Measurements from ENCODE around the gene RND2. TPM values are rescaled to one million over a fixed set of nuclear protein-coding genes. Genes with fewer than 3 reads are reported as not detected.
"Not testable (repeated sequence)": the region's sequence is repeated elsewhere in the genome, so short reads cannot be mapped to it uniquely, and the experiment has no call there.

RND2 gene
- 0.35 and 0.46 TPM in 2 replicates for total RNA-seq

DNA sequence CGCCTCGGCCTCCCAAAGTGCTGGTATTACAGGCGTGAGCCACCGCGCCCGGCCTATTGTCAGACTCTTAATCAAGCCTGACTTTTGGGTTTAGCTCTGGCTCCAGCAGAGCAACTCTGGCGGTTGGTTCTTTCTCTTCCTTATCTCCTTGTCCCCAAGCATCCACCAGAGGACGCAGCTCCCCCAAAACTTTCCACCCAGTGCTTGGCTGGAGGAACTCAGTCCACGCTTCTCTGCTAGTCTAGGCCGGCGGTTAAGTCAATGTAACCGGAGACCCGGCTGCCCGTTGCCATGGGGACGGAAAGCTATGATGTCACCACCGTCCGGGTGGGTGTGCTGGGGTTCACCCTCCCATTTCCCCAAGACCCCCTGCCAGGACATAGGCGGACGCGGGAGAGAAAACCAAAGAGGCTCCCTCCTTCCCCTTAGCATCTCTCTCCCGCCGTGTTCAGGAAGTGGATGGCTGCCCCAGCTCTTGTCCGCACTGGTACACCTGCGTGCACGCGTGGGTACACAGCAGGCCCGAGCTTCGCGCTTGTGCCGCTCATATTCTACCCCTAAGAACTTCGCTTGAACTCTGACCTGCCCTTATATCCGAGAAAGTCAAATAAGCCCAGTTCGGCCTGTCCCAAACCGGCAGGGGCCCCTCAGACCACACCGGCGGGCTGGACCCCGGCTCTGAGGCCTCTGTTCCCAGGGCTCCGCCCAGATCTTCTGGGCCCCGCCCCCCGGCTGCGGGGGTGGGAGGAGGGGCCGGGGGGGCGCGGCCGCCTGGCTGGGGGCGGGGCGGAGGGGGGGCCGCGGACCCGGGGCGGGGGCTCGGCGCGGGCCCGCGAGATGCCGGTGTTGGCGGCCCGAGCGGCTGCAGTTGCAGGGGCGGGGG is at the start of gene RND2:
Gene RND2 (plus strand): TSS at position 825 of the 883 bp plus-strand sequence. CDS start 117 bp downstream, outside the sequence.
- DNase-seq (ENCODE audit: low read depth, low spot score), result peak; percentile 84

GRCh38 chr17:42975265-42975664 is 49.8 kb upstream of the RND2 start:
- DNase-seq (ENCODE audit: low read depth, low spot score), result no peak

DNA sequence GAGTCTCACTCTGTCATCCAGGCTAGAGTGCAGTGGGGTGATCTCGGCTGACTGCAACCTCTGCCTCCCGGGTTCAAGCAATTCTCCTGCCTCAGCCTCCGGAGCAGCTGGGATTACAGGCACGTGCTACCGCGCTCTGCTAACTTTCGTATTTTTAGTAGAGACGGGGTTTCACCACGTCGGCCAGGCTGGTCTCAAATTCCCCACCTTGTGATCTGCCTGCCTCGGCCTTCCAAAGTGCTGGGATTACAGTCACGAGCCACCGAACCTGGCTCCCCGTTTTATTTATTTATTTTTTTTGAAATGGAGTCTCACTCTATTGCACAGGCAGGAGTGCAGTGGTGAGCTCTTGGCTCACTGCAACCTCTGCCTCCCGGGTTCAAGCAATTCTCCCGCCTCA is 49.3 kb upstream of the RND2 start:
- DNase-seq (ENCODE audit: low read depth, low spot score), result not testable (repeated sequence)

DNA sequence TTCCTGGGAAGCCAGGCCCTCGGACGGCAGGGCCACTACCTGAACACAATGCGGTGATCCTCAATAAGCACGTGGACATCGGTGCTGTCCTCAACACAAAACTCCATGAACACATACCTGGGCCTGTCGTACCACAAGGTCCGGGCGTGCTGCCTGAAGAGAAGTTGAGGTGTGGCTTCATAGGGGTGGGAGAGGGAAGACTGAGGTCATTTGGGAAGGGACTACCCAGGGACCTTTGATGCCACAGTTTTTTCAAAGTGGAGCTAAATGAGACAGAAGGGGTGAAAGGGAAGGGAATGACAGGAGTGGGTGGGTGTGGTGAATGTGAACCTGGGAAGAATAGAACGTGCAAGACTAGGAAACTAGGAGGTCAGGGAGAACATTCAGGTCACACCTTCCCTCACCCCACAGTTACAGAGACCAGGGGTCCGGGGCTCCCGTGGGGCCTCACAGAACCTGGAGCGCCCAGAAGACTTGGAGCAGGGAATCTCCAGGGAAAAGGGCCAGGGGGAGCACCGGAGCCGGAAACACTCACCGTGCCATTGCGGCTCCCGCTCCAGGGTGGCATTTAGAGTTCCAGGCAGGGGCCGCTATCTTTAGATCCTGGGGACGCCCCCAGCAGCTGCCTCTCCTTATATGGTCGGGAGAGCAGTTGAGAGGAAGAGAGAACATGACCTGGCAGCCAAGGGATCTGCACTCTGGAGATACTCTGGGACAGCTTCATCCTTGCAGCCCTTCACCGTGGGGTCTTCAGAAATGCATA is 45.3 kb upstream of the RND2 start, which contains the start of gene PTGES3L:
Gene PTGES3L (minus strand): TSS at position 570 of the 763 bp plus-strand sequence. CDS start 27 bp downstream, at position 543.
- DNase-seq (ENCODE audit: low read depth, low spot score), result no peak

GRCh38 chr17:42980274-42980765 is 44.7 kb upstream of the RND2 start, which contains the start of gene RUNDC1:
RUNDC1 (plus strand) TSS chr17:42980565; CDS start chr17:42980577, 12 bp downstream.
- DNase-seq (ENCODE audit: low read depth, low spot score), result peak; percentile 39

- no peak for DNase-seq (ENCODE audit: low read depth, low spot score)
Measured at GRCh38 chr17:42980766-42981397, 44.1 kb upstream of the RND2 start.

DNA sequence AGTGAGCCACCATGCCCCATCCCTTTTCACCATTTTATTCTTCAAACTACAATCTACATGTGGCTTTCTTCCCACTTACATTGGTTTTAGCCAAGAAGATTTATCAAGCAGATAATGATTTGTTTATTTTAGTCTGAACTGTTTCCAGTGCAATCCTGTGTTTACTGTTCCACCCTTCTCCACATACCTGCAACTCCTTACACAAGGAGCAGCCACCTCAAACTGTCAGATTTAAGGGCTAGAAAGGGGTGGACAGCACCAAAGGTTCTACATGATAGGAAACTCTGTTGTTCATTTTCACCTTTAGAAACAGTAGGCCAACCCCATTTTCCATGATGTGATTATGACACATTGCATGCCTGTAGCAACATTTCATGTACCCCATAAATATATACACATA is 42.8 kb upstream of the RND2 start:
- DNase-seq (ENCODE audit: low read depth, low spot score), result no peak

GRCh38 chr17:42985225-42985624 is 39.8 kb upstream of the RND2 start:
- no peak for DNase-seq (ENCODE audit: low read depth, low spot score)

- DNase-seq (ENCODE audit: low read depth, low spot score), result no peak
Measured at GRCh38 chr17:42989141-42989540, 35.9 kb upstream of the RND2 start.

GRCh38 chr17:42989726-42990652 is 35.0 kb upstream of the RND2 start:
- no peak for DNase-seq (ENCODE audit: low read depth, low spot score)

DNA sequence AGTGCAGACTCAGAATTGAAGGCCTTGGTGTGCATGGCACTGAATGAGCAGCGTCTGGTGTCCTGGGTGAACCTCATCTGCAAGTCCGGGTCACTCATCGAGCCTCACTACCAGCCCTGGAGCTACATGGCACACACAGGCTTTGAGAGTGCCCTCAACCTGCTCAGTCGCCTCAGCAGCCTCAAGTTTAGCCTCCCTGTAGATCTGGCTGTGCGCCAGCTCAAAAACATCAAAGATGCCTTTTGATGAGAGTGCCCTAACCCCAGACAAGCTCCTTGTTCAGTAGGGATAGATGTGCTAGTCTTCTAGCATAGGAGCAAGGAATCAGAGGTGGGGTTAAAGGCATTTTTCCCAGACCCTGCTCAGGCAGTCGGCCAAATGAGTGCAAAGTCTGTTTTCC is 33.6 kb upstream of the RND2 start:
- no peak for DNase-seq (ENCODE audit: low read depth, low spot score)

DNA sequence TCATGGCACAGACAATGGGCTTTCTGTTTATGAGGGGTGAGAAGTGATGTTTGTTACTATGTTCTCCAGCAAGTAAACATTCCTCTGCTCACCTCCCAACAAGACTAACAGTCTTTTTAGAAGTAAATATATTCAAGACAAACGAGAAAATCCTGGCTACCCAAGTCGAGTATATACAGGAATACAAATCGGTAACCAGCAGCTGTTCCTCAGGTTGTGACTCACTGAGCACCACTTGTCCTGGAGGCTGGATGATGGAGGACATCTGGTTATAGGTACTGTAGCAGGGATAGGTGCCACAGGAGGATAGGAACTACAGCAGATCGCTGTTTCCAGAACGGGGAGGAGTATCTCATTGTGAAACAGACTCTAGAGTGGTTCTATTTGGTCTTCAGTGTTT is 32.2 kb upstream of the RND2 start:
- DNase-seq (ENCODE audit: low read depth, low spot score), result no peak

DNA sequence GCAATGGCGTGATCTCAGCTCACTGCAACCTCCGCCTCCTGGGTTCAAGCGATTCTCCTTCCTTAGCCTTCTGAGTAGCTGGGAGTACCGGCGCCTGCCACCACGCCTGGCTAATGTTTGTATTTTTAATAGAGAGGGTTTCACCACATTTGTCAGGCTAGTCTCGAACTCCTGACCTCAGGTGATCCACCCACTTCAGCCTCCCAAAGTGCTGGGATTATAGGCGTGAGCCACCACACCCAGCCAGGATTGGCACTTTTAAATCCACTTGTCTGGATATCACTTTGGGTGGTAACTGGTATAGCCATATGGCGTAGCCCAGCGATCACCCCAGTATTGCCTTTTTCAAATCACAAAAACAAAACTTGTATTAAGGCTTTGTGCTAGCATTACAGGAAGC is 31.1 kb upstream of the RND2 start:
- DNase-seq (ENCODE audit: low read depth, low spot score), result not testable (repeated sequence)

GRCh38 chr17:42997390-42997983 is 27.5 kb upstream of the RND2 start:
- no peak for DNase-seq (ENCODE audit: low read depth, low spot score)

GRCh38 chr17:42997984-42998938 is 26.8 kb upstream of the RND2 start, which contains the start of gene RPL27:
RPL27 (plus strand) TSS chr17:42998419; CDS start chr17:42998751, 332 bp downstream.
- peak; percentile 100 for DNase-seq (ENCODE audit: low read depth, low spot score)

DNA sequence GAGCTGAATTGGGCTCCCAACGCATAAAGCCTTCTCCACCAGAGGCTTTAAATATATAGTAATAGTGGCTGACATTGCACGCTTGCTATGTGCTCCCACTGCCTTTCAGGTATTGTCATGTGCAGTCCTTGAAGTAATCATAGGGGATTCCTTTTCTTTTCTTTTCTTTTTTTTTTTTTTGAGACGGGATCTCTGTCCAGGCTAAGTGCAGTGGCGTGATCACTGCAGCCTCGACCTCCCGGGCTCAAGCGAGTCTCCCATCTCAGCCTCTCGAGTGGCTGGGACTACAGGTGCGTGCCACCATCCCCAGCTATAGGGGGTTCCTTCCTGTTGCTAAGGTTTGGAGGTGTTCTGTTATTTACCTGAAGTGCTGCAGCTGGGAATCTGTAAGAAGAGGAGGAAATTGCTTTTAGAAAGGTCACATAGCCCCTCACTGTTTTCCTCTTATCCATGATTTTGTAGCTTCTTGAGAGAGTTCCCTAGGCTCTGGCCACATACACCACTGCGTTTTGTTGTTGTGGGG is 26.0 kb upstream of the RND2 start:
- DNase-seq (ENCODE audit: low read depth, low spot score), result no peak

DNA sequence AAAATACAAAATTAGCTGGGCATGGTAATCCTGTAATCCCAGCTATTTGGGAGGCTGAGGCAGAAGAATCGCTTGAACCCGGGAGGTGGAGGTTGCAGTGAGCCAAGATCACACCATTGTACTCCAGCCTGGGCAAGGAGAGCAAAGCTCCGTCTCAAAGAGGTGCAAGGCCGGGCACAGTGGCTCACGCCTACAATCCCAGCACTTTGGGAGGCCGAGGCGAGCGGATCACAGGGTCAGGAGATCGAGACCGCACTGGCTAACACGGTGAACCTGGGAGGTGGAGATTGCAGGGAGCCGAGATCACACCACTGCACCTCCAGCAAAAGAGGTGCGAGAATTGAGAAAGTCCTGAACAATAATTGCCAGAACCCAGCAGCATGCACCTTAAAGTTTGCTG is 24.1 kb upstream of the RND2 start:
- DNase-seq (ENCODE audit: low read depth, low spot score), result not testable (repeated sequence)

GRCh38 chr17:43003542-43004172 is 21.4 kb upstream of the RND2 start:
- DNase-seq (ENCODE audit: low read depth, low spot score), result no peak
